Measurements from ENCODE around the gene GTF2F2.
"Not testable (repeated sequence)": the region's sequence is repeated elsewhere in the genome, so short reads cannot be mapped to it uniquely, and the experiment has no call there.

Gene GTF2F2

DNA sequence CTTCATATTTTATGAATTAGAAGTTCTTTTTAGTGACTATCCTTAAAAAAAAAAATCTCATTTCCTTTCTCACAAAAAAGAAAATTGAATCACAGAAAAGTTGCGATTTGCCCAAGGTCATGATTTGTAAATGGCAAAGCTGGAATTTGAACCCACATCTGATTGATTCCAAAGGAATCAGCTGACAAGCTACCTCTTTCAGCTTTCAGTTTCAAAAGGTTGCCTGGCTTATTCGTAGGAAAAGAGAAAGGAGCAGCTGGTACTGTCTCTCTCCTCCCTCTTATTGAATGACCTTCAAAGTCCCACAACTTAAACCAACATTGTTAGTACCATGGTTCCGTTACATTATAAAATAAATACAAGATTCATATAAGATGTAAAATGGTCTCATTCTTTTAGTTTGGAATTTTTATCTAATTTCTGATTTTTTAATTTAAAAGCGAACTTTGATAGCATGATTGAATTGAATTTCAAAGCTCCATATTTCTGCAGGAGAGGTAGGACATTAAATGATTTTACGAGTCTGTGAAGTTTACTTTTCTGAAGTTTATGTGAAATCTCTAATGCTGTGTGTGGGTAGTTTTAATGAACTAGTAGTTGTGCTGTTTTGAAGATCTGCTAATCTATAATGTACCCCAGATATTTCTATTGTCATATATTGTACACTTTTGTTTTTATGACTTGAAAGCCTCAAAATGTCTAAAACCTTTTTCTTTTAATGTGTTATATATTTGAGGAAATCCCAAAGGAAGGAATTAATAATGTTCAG, 99.0 kb downstream of the GTF2F2 start:
- no peak for DNase-seq

DNA sequence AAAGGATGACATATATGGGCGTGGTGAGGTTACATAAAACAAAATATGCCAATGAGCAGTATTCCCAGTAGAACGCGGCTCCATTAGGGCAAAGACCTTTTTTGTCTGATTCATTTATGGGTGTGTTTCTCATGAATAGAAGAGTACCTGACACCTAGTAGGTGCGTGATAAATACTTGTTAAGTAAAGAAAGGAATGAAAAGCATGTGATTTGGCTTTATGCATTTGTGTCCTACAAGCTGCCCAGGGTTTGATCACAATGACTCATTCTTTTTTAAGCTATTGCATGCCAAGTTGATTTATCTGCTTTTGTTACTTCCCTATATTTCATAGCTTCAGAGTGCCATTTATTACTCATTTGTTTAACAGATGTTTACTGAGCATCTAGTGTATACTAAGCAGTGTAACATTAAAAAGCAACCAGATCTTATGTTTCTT, 99.6 kb downstream of the GTF2F2 start:
- DNase-seq: peak; percentile 67

DNA sequence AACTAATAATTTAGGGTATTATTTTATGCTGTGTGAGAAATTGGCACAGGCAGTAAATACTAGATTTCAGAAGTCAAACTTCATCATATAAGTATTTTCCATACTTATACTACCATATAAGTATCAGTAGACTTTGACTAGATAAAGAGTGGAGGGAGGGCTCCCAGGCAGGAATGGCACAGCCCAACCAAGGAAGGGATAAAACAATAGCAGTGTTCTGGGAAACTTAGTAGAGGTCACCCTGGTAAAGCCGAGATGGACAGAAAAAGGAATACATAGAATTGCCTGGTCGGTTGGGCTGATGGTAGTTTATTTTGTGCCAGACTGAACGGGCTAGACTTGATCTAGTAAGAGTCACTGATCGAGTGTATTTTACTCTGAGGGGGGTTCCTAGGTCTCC, 100.1 kb downstream of the GTF2F2 start:
- no peak for DNase-seq

DNA sequence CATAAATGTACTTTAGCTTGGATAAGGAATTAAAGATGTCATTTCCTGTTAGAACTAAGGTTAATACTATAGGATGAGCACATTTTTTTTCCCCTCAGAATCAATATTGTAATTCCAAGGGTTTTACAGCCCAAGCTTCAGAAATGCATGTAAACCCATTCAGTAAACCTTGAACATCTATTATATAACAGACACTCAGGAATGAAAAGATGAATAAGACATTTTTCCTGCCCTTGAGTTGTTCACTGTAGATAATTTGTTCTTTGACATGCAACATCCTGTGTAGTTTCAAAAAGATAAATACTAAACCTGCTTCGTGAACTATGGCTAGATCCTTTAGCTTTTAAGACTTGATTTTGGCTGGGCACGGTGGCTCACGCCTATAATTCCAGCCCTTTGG, 102.2 kb downstream of the GTF2F2 start:
- no peak for DNase-seq

DNA sequence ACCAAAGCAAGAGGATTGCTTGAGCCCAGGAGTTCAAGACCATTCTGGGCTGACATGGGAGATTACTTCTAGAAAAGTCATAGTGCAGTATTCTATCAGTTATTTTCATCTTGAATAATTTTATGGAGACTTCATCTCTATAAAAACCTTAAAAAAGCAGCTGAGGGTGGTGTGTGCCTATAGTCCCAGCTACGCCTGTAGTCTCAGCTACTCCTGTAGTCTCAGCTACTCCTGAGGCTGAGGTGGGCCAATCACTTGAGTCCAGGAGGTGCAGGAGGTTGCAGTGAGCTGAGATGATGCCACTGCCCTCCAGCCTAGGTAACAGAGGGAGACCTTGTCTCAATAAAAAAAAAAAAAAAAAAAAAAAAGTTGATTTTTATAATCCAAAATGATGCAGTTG, 102.6 kb downstream of the GTF2F2 start:
- DNase-seq: no peak

DNA sequence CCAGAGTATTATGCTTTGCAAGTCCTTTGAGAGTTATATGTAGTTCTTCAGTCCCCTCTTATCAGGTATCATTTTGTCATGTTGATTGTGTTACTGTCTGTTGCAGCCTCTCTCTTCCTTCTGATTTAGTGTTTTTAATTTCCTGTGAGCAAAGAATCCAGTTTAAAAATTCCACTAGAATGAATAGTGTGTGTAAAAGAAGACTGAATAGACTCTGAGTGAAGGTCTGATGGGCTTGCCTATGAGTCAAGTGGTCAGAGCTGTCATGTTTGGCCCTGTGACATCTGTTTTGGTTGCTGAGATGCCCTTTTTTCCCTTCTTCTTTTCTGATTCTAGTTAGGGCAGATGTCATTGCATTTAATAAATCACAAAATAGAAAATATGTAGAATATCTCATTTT, 103.9 kb downstream of the GTF2F2 start:
- DNase-seq: no peak

DNA sequence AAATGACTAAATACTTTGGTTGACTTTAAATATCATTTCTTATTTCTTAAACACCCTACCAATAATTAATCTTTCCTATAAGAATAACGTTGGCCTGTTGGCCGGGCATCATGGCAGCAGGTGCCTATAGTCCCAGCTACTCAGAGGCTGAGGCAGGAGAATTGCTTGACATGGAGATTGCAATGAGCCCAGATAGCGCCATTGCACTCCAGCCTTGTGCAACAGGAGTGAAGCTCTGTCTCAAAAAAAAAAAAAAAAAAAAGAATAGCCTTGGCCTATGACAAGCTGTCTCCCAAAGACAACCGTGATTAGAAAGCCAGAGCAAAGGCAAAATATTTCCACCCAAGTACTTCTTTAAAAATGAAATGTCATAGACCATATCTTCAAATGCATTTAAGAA, 105.1 kb downstream of the GTF2F2 start:
- no peak for DNase-seq

DNA sequence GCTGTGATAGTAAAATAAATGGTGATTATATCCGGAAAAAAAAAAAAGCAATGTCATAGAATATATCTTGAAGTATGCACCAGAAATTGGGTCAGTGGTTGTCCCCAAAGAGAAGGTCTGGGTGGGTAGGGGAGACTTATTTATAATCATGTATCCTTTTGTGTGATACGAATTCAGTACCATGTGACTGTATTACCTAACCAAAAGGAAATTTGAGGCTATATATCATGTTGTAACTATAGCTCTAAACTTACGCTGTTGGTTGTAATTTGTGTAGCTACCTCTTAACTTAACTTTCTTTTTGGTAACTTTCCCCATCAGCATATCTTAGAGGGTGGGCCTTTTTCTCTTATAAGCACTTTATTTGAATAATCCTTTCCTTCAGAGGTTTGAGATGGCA, 105.7 kb downstream of the GTF2F2 start:
- no peak for DNase-seq

DNA sequence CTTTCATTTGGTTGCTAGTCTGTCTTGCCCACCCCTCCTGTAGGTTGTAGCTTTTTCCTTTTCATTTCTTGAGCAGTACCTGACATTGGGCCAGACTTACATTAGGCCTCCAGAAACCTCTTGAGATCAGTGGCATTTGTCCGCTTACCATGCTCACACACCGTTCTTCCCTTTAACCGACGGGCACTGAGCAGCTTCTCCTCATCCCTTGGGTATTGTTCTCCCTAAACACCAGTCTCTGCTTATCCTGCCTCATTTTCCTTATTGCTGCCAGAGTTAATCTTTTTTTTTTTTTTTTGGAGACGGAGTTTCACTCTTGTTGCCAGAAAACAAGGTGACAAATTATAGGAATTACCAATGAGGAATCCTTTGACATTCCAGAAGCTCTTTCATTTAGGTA, 107.7 kb downstream of the GTF2F2 start:
- no peak for DNase-seq

DNA sequence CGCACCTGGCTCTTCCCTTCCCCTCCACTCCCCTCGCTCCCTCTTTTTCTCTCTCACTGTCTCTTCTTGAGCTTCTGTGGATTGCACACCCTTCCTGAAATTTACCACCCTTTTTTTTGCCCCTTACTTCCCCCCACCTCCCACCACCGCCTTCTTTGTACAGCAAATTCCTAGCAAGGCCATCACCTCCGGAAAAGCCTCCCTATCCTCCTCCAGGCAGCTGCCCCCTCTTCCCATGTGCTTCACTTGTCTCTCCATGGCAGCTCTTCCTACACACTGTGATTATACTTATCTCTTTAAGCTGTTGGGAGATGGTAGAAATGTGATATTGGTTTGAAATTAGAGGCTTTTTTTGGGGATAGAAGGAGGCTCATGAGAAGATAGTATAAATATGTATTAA, 108.9 kb downstream of the GTF2F2 start:
- DNase-seq: no peak

DNA sequence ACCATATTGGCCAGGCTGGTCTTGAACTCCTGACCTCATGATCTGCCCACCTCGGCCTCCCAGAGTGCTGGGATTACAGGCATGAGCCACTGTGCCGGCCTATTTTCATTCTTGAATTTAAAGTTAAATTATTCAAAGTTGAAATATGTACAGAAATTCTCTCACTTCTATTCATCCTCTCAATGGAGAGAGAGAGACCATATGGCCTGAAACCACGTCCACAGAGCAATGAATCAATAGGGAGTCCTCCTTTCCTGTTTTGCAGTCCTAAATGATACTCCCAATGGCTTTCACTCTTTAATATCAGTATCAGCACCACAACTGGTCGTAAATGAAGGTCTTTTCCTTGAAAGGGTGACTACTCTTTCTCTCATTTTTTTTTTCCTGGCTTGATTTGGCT, 111.0 kb downstream of the GTF2F2 start:
- DNase-seq: no peak

DNA sequence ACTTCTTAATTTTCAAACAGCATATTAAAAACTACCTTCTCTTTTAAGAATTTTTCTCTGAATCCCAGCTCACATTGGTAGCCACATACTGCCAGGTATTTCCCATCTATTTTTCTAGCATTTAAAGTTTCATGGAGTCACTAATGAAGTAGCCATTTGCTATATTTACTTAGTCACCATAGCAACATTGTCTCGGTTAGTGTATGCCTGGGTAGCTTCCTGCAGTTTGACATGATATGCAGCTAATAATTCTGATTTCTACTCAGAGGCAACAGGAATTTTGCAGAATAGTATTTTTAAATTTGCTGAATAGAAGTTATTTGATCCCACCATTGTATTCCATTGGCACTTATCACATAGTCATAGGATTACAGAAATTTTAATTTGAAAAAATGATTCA, 111.4 kb downstream of the GTF2F2 start:
- DNase-seq: peak; percentile 63

DNA sequence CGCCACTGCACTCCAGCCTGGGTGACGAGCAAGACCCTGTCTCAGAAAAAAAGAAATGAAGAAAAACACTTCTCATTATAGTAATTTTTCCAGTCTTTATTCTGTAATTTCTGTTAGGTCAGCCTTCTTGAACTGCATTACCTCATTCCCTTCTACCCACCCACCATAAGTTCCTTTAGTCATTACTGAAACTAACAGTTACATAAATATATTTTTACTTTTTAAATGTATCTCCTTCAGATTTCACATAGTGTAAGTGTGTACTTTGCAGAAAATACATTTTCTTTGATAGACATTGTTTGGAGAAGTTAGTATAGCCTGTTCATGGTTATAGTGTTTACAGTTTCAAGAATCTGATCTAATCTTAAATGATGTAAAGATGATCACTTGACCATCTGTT, 112.3 kb downstream of the GTF2F2 start:
- DNase-seq: no peak

DNA sequence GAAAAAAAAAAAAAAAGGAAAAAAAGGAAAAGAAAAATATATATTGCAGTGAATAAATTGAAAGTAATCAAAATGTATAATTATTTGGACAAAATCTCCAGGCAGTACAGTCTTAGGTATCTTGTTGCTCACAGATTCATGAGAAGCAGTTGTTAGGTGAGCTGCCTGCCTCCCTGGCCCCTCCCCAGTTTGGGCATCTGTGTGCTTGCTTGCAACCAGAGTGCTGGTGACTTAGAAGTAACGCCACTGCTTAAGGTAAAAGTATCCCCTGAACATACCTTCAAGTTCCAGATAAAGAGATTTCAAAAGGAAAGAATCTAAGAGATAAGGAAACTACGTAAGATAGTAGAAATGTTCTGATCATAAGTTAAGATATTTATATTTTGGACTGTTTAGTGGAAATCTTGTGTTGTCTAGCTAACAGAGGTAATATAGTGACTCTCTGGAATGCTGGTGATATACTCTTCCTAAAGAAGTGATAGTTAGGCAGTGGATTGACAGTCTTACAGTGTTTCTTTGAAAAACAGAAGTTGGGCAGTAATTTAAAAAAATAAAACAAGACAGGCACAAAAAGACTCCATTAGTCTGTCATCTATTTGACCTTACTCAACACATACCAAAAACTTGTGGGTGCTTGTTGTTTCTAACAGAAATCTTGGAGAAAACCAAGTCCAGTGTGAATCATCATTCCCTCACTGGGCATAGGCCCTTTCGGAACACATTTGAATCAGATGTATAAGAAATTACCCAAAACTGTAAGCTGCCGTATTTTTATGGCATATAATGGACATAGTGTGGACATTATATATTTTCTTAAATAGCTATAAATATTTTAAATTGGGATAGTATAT, 118.9 kb downstream of the GTF2F2 start:
- DNase-seq: no peak

DNA sequence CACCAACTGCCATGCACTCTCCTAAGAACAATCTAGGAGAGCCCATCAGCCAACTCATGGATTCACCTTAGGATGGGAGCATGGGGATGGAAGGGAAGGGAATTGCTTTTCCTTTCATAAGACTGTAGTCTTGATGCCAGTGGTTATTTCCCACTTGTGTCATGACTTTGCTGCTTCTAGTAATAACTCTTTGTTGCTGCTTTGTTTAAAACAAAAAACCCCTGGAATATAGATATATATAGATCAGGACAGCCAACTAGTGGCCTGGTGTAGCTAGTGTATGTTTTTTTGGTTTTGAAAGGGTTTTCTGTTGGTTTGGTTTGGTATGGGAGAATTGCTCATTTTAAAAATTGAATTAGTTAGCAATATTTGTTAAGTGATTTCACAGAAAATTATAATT, 119.8 kb downstream of the GTF2F2 start:
- no peak for DNase-seq

DNA sequence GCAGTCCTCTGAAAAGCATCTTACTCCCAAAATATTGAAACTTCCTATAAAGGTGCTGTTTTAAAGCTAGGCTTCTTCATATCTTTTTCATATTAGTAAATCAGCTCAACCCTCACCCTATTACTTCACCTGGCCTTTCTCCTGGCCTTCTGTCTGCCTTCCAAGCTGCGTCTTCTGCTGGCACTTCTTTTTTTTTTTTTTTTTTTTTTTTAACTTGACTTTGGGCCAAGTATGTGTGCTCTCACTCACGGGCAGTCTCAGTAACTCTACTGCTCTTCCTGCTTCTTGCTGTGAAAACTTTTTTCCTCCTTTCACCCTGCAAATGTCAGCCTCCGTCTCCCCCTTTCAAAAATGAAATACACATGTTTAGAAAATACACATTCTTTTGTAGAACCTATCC, 121.8 kb downstream of the GTF2F2 start:
- no peak for DNase-seq

DNA sequence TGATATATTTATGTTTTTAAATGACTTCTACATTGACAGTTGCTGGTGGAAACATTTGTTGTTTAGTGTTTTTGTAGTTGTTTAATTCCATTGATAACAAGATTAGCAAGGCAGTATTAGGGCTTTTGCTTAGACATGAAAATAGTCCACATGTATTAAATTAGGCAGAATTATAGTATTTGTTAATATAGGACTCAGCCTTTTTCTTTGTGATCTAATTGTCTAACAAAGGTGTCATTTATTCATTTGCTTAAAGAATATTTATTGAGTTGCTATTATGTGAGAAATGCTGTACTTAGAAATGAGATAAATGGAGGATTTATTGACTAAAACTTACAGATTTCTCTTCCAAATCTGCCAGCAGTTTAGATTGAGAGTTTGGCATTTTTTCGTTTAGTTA, 122.2 kb downstream of the GTF2F2 start:
- no peak for DNase-seq

DNA sequence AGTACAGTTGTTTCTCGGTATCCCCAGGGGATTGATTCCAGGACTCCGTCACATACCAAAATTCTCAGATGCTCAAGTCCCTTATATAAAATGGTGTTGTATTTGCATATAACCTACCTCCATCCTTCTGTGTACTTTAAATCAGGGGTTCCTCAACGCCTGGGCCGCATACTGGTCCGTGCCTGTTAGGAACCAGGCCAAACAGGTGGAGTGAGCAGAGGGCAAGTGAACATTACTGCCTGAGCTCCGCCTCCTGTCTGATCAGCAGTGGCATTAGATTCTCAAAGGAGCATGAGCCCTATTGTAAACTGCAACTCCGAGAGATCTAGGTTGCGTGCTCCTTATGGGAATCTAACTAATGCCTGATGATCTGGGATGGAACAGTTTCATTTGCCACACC, 122.8 kb downstream of the GTF2F2 start:
- DNase-seq: no peak

DNA sequence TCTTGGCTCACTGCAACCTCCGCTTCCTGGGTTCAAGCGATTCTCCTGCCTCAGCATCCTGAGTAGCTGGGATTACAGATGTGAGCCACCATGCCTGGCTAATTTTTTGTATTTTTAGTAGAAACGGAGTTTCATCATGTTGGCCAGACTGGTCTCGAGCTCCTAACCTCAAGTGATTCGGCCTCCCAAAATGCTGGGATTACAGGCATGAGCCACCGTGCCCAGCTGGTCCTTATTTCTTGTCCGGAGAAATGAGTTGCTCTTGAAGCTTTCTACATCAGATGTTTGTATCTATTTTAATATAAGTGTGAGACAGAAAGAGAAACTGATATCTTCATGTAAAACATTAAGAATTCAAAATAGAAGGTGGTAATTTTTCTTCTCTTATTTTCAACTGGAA, 124.4 kb downstream of the GTF2F2 start:
- not testable (repeated sequence) for DNase-seq

DNA sequence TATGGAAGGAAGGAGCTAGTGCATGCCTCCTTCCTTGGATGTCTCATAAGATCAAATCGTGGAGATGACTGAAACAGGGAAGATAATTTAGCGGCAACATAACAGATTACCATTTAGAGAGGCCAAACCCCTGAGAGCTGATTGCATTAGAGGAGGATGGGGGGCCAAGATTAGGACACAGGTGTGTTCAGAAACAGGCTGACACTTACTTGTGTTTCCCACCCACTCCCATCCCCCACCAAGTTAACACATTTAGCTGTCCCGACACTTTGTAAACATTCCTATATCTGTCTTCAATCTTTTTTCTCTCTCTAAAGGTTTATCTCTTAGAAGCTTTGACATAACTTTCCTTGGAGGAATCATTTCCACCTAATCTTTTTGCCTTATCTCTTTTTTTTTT, 129.4 kb downstream of the GTF2F2 start:
- DNase-seq: no peak

DNA sequence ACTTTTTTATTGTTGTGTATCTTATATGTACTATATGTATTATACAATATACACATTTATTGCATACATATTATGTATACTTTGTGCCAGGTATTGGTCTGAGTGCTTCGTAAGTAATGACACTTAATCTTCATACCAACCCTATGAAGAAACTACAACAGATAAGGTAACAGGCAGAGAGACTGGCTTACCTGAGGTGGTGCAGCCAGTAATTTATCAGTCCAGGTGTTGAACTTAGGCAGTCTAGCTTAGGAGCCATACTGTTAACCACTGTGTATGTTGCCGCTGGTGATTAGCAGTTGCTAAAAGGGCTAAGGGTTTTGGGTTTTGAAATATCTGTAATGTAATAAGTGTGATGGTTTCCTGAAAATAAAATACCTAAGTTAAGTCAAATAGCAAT, 134.1 kb downstream of the GTF2F2 start:
- no peak for DNase-seq

DNA sequence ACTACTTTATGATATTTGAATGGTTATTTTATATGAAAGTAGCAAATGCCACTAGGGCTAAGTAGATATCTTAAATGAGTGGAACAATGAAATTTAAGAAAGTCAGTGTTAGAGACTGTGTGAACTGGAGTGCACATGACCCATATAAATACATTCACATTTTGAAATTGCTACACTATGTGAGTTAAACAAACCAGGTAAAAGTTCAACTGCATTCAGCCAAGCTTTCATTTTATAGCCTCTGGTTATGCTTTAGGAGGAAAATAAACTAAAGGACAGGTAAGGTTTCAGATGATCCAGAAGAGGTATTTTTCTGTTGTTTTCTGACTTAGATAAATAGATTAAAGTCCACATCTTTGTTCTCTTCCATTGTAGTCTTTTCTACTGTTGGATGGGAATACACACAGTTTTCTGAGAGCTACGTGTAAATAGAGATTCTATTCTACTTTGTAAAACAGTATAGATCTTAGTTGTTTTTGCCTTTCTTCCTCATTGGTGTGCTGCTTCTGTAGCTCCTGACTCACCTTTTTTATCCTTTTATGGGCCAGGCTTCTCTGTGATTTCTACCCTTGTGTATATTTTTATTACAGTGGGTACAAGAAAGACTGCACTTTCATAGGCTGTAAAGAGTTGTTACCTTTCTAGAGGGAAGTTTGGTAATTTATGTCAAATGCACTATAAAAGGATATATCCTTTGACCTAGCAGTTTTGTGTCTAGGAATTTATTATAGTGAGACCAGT, 135.1 kb downstream of the GTF2F2 start:
- DNase-seq: no peak

DNA sequence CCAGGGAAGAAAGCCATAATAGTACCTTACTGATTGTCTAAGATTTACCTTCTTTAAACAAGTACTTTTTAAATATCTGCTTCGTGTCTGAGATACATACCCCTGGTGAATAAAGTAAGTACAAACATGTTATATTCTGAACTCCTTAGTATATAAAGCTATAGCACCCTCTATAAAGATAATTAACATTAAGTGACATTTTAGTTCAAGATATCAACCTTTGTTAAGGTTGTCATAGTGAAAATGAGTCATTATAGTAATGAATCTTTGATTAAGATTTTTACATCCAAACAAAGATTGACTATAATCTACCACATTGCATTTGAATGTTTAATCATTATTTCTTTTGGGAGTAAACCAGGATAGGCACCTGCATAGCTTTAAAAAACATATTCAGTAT, 135.9 kb downstream of the GTF2F2 start:
- DNase-seq: no peak

Data from kidney glomerular epithelial cell (primary cell).